Measurements from ENCODE around the gene BRD7. TPM values are rescaled to one million over a fixed set of nuclear protein-coding genes. Genes with fewer than 3 reads are reported as not detected.

Gene BRD7
- total and polyA plus RNA-seq, 2 donors (not counting 1 experiment from before 2014, with no cell fraction given) = 29.8 to 64.5 TPM

GRCh38 chr16:50269769-50270509, 98.8 kb downstream of the BRD7 start:
- CTCF ChIA-PET = interaction anchor here (0.7 to 8.5 kb wide), 6 partner anchors 10 to 85 kb away, joined by 3 to 46 read pairs (median 4); no protein-coding TSS in a partner anchor
- Histone ChIP-seq H2AFZ (ENCODE audit: insufficient read depth, low read depth, low read length, poor library complexity, severe bottlenecking) (no peak overlapping the region), H3K36me3 (replicated peaks in 1 of 2; ENCODE audit: control extremely low read depth in 1 of 2, control insufficient read depth in 1 of 2, extremely low read depth in 1 of 2, insufficient read depth in 2 of 2, low read length in 1 of 2) (no peaks in the 10 kb centered on the region), H4K20me1 (ENCODE audit: control insufficient read depth, insufficient read depth, low read length, poor library complexity, severe bottlenecking) (no peaks in the 10 kb centered on the region), H3K4me3 (ENCODE audit: control extremely low read depth in 1 of 5, extremely low read depth in 1 of 5, insufficient read depth in 1 of 5, low read depth in 2 of 5, low read length in 4 of 5) (no peak overlapping the region), H3K27me3 (replicated peaks in 1 of 4; ENCODE audit: control extremely low read depth in 1 of 4, control insufficient read depth in 3 of 4, insufficient read depth in 4 of 4, low read length in 3 of 4) (no peaks in the 10 kb centered on the region), H3K9me3 (ENCODE audit: control extremely low read depth in 1 of 3, control insufficient read depth in 2 of 3, insufficient read depth in 1 of 3, low read length in 2 of 3) (no peaks in the 10 kb centered on the region), H3K4me1 (ENCODE audit: control insufficient read depth in 2 of 2, insufficient read depth in 2 of 2, low read length in 2 of 2) (peaks cover 59 to 71% of the 10 kb centered on the region in 2 donors), H3K79me2 (ENCODE audit: control insufficient read depth, insufficient read depth, low read length) (peaks cover 54% of the 10 kb centered on the region), H3K9ac (ENCODE audit: low read length) (no peak overlapping the region), H3K27ac (ENCODE audit: low read length in 2 of 2) (peak overlapping the region in 1 of 2 donors; percentile 17), H3K4me2 (replicated peaks; ENCODE audit: low read depth, low read length, poor library complexity, severe bottlenecking) (no peak overlapping the region)
- ATAC-seq (ENCODE audit: low read depth) (no peak), DNase-seq (no peak)
- WGBS (ENCODE audit: insufficient coverage) = 99% methylated on average over 8 of the region's 12 CpGs
- POLR2A ChIA-PET = interaction anchor here (0.5 to 1.8 kb wide), 2 partner anchors 12 to 82 kb away, joined by 3 to 6 read pairs; no protein-coding TSS in a partner anchor
- Mint-ChIP-seq H3K9me3 (ENCODE audit: insufficient read depth) (no peaks in the 10 kb centered on the region), H3K27me3 (no peaks in the 10 kb centered on the region), H3K4me3 (no peak overlapping the region), H3K27ac (peak overlapping the region; percentile 65), H3K4me1 (peaks cover 74% of the 10 kb centered on the region)
- no peak for TF ChIP-seq CTCF (IDR thresholded peaks at IDR 0.05)
- TF ChIP-seq EZH2 (IDR thresholded peaks at IDR 0.05; ENCODE audit: borderline replicate concordance, insufficient read depth, low read depth, low read length, poor library complexity, severe bottlenecking) = no peak
- intact Hi-C loops (cut with micrococcal nuclease) = loop anchor here (5.0 kb wide), 2 partner anchors 47 to 118 kb away; partner anchors contain the start of gene TENT4B
